ENCODE measurements around the gene FAM219A. TPM values are rescaled to one million over a fixed set of nuclear protein-coding genes. Genes with fewer than 3 reads are reported as not detected.
A peak's percentile ranks its signal among the peaks of the same experiment; 100 is the strongest.

FAM219A gene
- total RNA-seq, 2 experiments from 2014 or later, result 13.3 to 13.8 TPM

- peaks cover 39% of the 10 kb centered on the region for H3K4me1 Mint-ChIP-seq (ENCODE audit: low read depth)
- CTCF ChIA-PET, result interaction anchor here (0.6 to 3.0 kb wide), 8 partner anchors 10 to 476 kb away, joined by 3 to 13 read pairs (median 4); no protein-coding TSS in a partner anchor
Measured at GRCh38 chr9:34456746-34457145, 1.6 kb downstream of the FAM219A start.

GRCh38 chr9:34456151-34456550 lies 2.2 kb downstream of the FAM219A start:
- Mint-ChIP-seq H3K4me3 (no peak overlapping the region), H3K27me3 (peaks cover 3% of the 10 kb centered on the region), H3K4me1 (ENCODE audit: low read depth) (peaks cover 45% of the 10 kb centered on the region), H3K27ac (no peak overlapping the region), H3K9me3 (no peaks in the 10 kb centered on the region), H3K36me3 (no peaks in the 10 kb centered on the region)
- CTCF ChIA-PET, result interaction anchor here (0.6 to 3.0 kb wide), 8 partner anchors 10 to 475 kb away, joined by 3 to 13 read pairs (median 4); no protein-coding TSS in a partner anchor
- intact Hi-C loops (cut with micrococcal nuclease), result loop anchor here (5.0 kb wide), 1 partner anchor 409 kb away; the partner anchor contains the start of gene UBAP2
- no peak for DNase-seq
- POLR2A ChIA-PET, result no interaction called here

More at GRCh38 chr9:34456746-34457145, 1.6 kb downstream of the FAM219A start:
- H3K4me3 Mint-ChIP-seq, result peak overlapping the region; percentile 86
- POLR2A ChIA-PET, result no interaction called here
- H3K9me3 Mint-ChIP-seq, result no peaks in the 10 kb centered on the region
- H3K36me3 Mint-ChIP-seq, result no peaks in the 10 kb centered on the region
- H3K27me3 Mint-ChIP-seq, result peaks cover 3% of the 10 kb centered on the region
- intact Hi-C loops (cut with micrococcal nuclease), result loop anchor here (5.0 kb wide), 1 partner anchor 409 kb away; the partner anchor contains the start of gene UBAP2
- no peak for DNase-seq
- H3K27ac Mint-ChIP-seq, result no peak overlapping the region

GRCh38 chr9:34454571-34455065 lies 3.8 kb downstream of the FAM219A start:
- Mint-ChIP-seq H3K27ac (no peak overlapping the region), H3K27me3 (peaks cover 3% of the 10 kb centered on the region), H3K4me3 (no peak overlapping the region), H3K9me3 (no peaks in the 10 kb centered on the region), H3K36me3 (no peaks in the 10 kb centered on the region), H3K4me1 (ENCODE audit: low read depth) (peaks cover 47% of the 10 kb centered on the region)
- DNase-seq, result peak; percentile 60
- ChIA-PET POLR2A (interaction anchor here (0.7 to 1.6 kb wide), 4 partner anchors 9 to 407 kb away, joined by 5 read pairs; no protein-coding TSS in a partner anchor), CTCF (interaction anchor here (0.8 to 3.0 kb wide), 3 partner anchors 8 to 50 kb away, joined by 3 to 13 read pairs (median 13); no protein-coding TSS in a partner anchor)
- intact Hi-C loops (cut with micrococcal nuclease), result loop anchor here (5.0 kb wide), 1 partner anchor 407 kb away; the partner anchor contains the start of gene UBAP2

GRCh38 chr9:34452568-34452967 lies 5.8 kb downstream of the FAM219A start:
- DNase-seq, result no peak
- no peaks in the 10 kb centered on the region for H3K36me3 Mint-ChIP-seq
- POLR2A ChIA-PET, result no interaction called here
- intact Hi-C loops (cut with micrococcal nuclease), result no loop called here
- H3K4me1 Mint-ChIP-seq (ENCODE audit: low read depth), result peaks cover 38% of the 10 kb centered on the region
- H3K27ac Mint-ChIP-seq, result no peak overlapping the region
- H3K9me3 Mint-ChIP-seq, result no peaks in the 10 kb centered on the region
- no peak overlapping the region for H3K4me3 Mint-ChIP-seq
- H3K27me3 Mint-ChIP-seq, result no peaks in the 10 kb centered on the region
- CTCF ChIA-PET, result interaction anchor here (0.7 to 0.9 kb wide), 2 partner anchors 47 to 51 kb away, joined by 3 read pairs; no protein-coding TSS in a partner anchor

GRCh38 chr9:34451545-34451944 lies 6.8 kb downstream of the FAM219A start:
- Mint-ChIP-seq H3K27me3 (no peaks in the 10 kb centered on the region), H3K4me1 (ENCODE audit: low read depth) (peaks cover 28% of the 10 kb centered on the region), H3K4me3 (no peak overlapping the region), H3K9me3 (no peaks in the 10 kb centered on the region), H3K36me3 (no peaks in the 10 kb centered on the region), H3K27ac (no peak overlapping the region)
- ChIA-PET CTCF (interaction anchor here (1.0 to 1.2 kb wide), 2 partner anchors 48 to 52 kb away, joined by 4 to 6 read pairs; no protein-coding TSS in a partner anchor), POLR2A (interaction anchor here (1.5 kb wide), 1 partner anchor 12 kb away, joined by 4 read pairs; no protein-coding TSS in a partner anchor)
- intact Hi-C loops (cut with micrococcal nuclease), result no loop called here
- DNase-seq, result peak; percentile 59

- H3K27ac Mint-ChIP-seq, result no peak overlapping the region
- DNase-seq, result no peak
- H3K4me1 Mint-ChIP-seq (ENCODE audit: low read depth), result peaks cover 24% of the 10 kb centered on the region
- no peaks in the 10 kb centered on the region for H3K36me3 Mint-ChIP-seq
- ChIA-PET POLR2A (interaction anchor here (1.5 kb wide), 1 partner anchor 12 kb away, joined by 4 read pairs; no protein-coding TSS in a partner anchor), CTCF (interaction anchor here (1.0 to 1.2 kb wide), 2 partner anchors 49 to 52 kb away, joined by 4 to 6 read pairs; no protein-coding TSS in a partner anchor)
- no peaks in the 10 kb centered on the region for H3K27me3 Mint-ChIP-seq
- intact Hi-C loops (cut with micrococcal nuclease), result no loop called here
- H3K4me3 Mint-ChIP-seq, result no peak overlapping the region
- no peaks in the 10 kb centered on the region for H3K9me3 Mint-ChIP-seq
Measured at GRCh38 chr9:34451135-34451534, 7.2 kb downstream of the FAM219A start.

GRCh38 chr9:34450644-34451043 lies 7.7 kb downstream of the FAM219A start:
- no peak for DNase-seq
- intact Hi-C loops (cut with micrococcal nuclease), result no loop called here
- Mint-ChIP-seq H3K4me3 (no peak overlapping the region), H3K9me3 (no peaks in the 10 kb centered on the region), H3K36me3 (no peaks in the 10 kb centered on the region), H3K4me1 (ENCODE audit: low read depth) (peaks cover 22% of the 10 kb centered on the region), H3K27ac (no peak overlapping the region), H3K27me3 (no peaks in the 10 kb centered on the region)
- ChIA-PET POLR2A (interaction anchor here (1.5 kb wide), 1 partner anchor 13 kb away, joined by 4 read pairs; no protein-coding TSS in a partner anchor), CTCF (interaction anchor here (1.2 kb wide), 1 partner anchor 49 kb away, joined by 6 read pairs; no protein-coding TSS in a partner anchor)

- Mint-ChIP-seq H3K27me3 (no peaks in the 10 kb centered on the region), H3K4me1 (ENCODE audit: low read depth) (peaks cover 10% of the 10 kb centered on the region), H3K36me3 (no peaks in the 10 kb centered on the region), H3K4me3 (no peak overlapping the region), H3K9me3 (no peaks in the 10 kb centered on the region), H3K27ac (no peak overlapping the region)
- intact Hi-C loops (cut with micrococcal nuclease), result no loop called here
- POLR2A ChIA-PET, result no interaction called here
- no peak for DNase-seq
- CTCF ChIA-PET, result interaction anchor here (1.0 to 2.7 kb wide), 5 partner anchors 9 to 68 kb away, joined by 3 to 13 read pairs (median 3); no protein-coding TSS in a partner anchor
Measured at GRCh38 chr9:34446951-34447350, 11.4 kb downstream of the FAM219A start.

- CTCF ChIA-PET, result interaction anchor here (1.0 to 2.7 kb wide), 4 partner anchors 9 to 67 kb away, joined by 3 to 13 read pairs (median 4); no protein-coding TSS in a partner anchor
- Mint-ChIP-seq H3K36me3 (no peaks in the 10 kb centered on the region), H3K4me1 (ENCODE audit: low read depth) (peaks cover 6% of the 10 kb centered on the region), H3K4me3 (no peak overlapping the region), H3K9me3 (no peaks in the 10 kb centered on the region), H3K27me3 (no peaks in the 10 kb centered on the region), H3K27ac (no peak overlapping the region)
- DNase-seq, result no peak
- POLR2A ChIA-PET, result no interaction called here
- intact Hi-C loops (cut with micrococcal nuclease), result no loop called here
Measured at GRCh38 chr9:34446468-34446891, 11.9 kb downstream of the FAM219A start.

GRCh38 chr9:34443976-34444375 lies 14.4 kb downstream of the FAM219A start:
- Mint-ChIP-seq H3K4me3 (no peak overlapping the region), H3K36me3 (no peaks in the 10 kb centered on the region), H3K9me3 (no peaks in the 10 kb centered on the region), H3K27ac (no peak overlapping the region), H3K27me3 (no peaks in the 10 kb centered on the region), H3K4me1 (ENCODE audit: low read depth) (peaks cover 8% of the 10 kb centered on the region)
- CTCF ChIA-PET, result interaction anchor here (0.9 to 2.5 kb wide), 6 partner anchors 40 to 148 kb away, joined by 3 to 14 read pairs (median 6); no protein-coding TSS in a partner anchor
- POLR2A ChIA-PET, result no interaction called here
- intact Hi-C loops (cut with micrococcal nuclease), result no loop called here
- no peak for DNase-seq

GRCh38 chr9:34443533-34443932 lies 14.8 kb downstream of the FAM219A start:
- CTCF ChIA-PET, result interaction anchor here (0.8 to 2.5 kb wide), 6 partner anchors 40 to 159 kb away, joined by 3 to 14 read pairs (median 6); no protein-coding TSS in a partner anchor
- H3K27ac Mint-ChIP-seq, result no peak overlapping the region
- H3K4me3 Mint-ChIP-seq, result no peak overlapping the region
- POLR2A ChIA-PET, result no interaction called here
- H3K27me3 Mint-ChIP-seq, result no peaks in the 10 kb centered on the region
- no peaks in the 10 kb centered on the region for H3K9me3 Mint-ChIP-seq
- no peak for DNase-seq
- no peaks in the 10 kb centered on the region for H3K36me3 Mint-ChIP-seq
- H3K4me1 Mint-ChIP-seq (ENCODE audit: low read depth), result peaks cover 8% of the 10 kb centered on the region
- intact Hi-C loops (cut with micrococcal nuclease), result no loop called here

GRCh38 chr9:34442770-34443169 lies 15.6 kb downstream of the FAM219A start:
- CTCF ChIA-PET, result interaction anchor here (0.8 to 2.2 kb wide), 3 partner anchors 39 to 160 kb away, joined by 3 to 10 read pairs (median 5); no protein-coding TSS in a partner anchor
- no peak for DNase-seq
- Mint-ChIP-seq H3K4me1 (ENCODE audit: low read depth) (peaks cover 8% of the 10 kb centered on the region), H3K27ac (no peak overlapping the region), H3K36me3 (no peaks in the 10 kb centered on the region), H3K4me3 (no peak overlapping the region), H3K9me3 (no peaks in the 10 kb centered on the region), H3K27me3 (no peaks in the 10 kb centered on the region)
- POLR2A ChIA-PET, result no interaction called here
- intact Hi-C loops (cut with micrococcal nuclease), result no loop called here
